ENCODE measurements around the gene TMIE.

The TMIE gene

DNA sequence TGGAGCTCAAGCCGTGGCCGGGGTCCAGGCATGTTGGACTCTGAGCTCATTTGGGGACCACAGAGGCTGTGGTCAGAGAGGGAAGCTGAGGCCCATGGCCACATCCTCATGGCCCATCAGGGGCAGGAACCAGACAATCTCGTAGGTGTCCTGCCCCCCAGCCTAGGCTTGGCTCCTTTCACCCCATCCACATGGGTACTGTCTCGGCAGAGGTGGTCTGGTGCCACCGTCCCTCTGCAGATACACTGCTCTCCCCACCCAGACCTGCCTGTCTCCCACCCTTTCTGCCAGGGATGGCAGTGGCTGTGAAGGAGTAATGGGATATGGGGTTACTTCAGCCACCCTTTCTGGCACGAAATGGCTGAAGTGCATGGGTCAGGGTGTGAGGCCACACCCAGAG, 8.5 kb downstream of the TMIE start:
- DNase-seq = no peak

DNA sequence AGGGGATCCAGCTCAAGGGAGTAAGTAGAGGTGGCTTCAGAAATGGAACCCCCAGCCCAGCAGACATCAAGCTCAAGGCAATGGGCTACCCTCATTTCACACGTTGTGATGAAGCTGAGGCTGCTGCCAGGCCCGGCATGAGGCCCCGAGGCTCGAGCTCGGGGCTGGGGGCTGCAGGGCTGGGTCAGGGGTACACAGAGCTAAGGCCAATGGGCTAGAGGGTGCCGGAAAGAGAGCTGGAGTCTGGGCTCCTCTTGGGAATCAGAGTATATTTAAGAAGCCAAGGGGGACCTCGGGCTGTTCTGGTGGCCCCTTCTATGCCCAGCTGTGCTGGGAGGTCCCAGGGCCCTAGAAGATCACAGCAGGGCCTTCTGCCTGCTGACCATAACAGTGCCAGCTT, 9.0 kb downstream of the TMIE start:
- DNase-seq = no peak

DNA sequence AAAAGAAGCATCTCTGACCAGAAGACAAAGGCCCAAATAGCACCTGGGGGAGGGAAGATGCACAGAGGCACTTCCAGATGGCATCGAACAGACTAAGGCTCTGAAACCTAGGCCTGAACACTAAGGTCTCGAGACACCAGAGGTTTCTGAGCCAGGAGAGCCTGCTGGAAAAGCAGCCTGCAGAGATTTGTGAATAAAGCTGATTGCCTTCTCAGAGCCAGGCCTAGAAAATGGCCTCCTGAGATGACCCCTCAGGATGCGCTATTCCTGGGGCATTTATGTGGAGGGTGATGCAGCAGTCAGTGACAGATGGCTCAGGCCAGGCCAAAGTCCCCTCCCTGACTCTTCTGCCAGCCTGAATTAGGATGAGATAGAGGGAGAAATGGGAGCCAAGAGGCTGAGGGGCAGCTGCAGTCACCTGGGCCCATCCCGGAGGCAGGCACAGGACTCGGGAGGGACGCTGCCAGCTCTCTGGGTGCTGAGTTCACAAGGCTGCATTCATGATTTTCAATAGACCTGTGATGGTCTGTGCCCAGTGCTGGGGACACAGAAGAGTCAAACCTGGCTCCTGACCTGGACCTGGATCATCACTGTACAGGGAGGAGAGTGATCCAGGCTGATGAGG, 9.6 kb downstream of the TMIE start:
- no peak for DNase-seq

DNA sequence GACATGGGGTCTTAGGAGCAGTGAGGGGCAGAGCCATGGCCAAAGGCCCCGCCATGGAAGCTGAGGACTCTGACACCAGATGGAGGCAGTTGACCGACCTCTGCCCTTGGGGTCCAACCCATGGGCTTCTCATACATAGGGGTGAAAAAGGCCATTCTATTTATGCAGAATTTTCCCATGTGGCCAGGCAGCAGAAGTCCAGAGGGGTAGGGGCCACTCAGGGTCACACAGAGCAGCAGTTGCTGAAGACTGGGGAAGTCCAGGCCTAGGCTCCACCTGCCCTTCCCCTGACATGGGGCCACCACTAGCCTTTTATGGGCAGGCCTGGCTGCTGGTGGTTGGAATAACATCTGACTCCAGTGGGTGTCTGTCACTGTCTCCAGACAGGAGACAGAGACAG, 10.1 kb downstream of the TMIE start:
- no peak for DNase-seq

DNA sequence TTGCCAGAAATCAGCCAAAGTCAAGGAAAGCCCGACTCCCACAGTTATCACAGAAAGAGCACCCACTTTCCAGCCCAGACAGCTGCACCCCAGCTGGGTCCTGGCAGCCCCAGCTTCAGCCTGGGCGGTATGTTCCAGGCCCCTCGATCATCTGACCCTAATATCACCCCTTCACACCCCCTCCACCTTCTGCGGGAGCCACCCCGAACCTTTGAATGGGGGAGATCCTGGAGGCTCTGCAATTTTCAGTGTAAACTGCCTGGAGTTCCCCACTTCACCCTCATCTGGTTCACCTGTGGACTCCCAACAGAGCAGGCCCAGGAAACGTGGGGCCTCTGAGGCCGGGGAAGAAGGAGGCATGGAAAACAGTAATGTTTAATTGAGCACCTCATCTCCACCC, 10.6 kb downstream of the TMIE start:
- DNase-seq = no peak

DNA sequence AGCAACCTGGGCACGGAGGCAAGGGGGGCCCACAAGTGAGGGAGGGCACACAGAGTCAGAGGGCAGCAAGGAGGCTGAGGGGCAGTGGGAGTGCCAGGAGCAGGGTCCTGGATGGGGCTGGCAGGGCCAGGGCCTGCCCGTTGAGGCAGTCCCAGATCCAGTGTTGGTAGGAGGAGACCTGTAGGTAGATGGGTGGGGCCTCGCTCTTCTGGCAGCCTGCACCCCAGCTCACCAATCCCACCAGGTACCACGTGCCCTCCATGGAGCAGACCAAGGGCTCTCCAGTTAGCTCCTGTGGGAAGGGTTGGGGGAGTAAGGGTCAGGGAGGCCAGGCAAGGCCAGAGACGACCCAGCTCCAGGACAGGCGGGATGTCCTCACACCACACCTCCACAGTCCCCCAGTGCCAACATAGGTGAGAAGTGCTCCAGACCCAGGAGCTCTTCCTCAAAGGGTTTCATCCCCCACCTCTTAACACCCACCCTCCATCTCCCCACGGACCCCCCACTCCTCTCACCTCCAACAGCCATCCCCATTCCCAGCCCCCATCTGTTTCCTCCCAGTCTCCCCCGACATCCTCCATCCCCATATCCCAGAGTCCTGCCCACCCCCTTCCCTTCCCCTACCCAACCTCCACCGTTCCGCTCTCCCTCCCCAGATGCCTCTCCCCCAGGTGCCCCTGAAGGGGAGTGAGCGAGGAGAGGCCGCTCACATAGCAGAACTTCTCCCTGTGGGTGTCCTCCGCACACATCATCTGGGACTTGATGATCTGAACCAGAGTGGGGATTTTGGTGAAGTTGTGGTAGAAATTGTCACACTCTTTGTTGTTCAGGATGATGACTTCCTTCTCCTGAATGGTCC, 11.2 kb downstream of the TMIE start:
- no peak for DNase-seq

DNA sequence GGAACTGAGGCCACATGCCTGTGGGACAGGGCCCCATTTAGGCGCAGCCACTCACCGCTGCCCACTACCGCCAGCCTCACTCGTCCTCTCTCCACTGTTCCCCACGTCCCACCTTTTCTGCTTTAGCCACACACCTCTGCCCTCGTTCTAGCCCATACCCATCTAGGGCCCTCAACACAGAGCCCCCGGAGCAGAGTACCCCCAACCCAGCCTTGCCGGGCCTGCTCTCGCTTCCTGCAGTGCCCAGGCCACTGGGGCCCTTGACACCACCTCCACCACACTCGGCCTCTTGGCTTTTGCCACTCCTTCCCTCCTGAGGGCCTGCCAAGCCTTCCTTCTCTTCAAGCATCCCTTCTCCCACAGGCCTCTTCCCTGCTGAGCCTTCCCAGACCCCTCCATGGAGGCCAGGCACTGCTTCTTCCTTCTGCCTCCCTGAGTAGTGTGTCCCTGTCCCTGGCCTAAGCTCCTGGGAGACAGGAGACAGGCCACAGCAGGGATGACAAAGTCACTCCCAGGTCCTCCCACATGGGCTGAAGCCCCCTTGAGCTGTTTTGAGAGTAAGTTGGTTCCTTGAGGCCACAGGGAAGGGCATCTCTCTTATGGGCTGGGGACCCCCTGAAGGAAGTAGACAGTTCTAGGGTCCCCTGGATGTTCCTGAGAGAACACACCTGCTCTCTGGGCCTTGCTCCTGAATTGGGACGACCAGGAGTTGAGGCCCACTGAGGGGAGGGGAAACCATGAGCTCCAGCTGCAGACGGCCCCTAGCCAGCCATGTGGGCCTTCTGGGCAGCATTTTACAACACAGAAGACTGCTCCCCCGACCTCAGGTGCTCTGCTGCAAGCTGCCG, 12.1 kb downstream of the TMIE start:
- DNase-seq = no peak

DNA sequence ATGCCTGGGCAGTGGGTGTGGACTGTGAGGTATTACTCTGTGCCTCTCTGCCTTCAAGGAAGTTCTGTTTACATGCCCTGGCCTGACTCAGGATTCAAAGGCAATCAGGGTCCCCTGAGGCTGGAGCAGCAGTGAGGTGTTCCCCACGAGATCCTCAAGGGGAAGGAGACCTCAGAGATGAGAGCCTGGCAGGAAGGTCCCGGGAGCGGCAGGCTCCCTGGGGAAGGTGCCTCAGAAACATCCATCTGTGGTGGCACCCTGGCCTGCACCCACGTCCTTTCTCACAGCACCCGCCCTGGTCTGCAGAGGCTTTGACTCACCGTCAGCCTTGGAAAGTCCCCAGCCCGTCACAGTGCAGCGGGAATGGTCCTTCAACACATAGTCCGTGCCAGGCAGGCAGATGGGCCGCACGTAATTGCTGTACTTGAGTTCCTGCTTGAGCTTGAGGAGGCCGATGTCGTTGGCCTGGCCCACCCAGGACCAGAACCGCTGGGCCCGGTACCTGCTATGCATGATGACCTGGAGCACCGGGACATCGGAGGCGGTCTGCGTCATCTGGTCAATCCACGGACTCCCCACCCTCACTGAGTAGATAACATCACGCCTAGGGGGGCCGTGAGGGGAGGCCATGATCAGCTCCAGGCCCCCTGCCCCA, 12.8 kb downstream of the TMIE start:
- DNase-seq = no peak

DNA sequence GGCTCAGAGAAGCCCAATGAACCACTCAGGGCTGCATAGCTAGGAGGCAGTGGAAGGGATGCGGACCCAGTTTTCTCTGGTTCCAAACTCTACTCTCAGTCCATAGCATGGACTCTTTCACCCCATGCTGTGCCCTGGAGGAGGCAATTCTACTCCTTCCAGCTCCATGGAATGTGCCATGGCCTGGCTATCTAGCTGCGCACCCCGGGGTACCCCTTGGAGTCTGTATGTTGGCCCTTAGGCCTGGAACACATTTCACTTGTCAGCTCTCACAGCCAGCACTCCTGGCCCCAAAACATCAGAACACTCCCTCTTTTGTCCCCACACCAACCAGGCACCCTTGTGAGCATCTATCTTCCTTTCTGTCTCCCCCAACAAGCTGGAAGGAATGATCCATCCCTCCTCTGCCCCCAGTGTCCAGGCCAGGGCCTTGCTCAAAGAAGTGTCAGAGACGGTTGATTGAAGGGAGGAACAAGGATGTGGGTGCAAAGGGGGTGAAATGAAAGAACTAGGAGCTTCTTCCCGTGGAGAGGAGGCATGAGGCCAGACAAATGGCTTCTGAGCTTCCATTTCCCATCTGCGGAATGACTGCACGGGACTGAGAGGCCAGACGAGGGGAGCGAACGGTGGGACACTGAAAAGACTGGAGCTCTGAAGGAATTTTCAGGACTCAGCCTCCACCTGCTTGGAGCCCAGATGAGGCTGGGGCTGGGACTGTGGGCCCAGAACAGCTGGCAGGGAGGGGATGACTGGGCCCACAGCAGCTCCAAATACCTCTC, 13.7 kb downstream of the TMIE start:
- no peak for DNase-seq

DNA sequence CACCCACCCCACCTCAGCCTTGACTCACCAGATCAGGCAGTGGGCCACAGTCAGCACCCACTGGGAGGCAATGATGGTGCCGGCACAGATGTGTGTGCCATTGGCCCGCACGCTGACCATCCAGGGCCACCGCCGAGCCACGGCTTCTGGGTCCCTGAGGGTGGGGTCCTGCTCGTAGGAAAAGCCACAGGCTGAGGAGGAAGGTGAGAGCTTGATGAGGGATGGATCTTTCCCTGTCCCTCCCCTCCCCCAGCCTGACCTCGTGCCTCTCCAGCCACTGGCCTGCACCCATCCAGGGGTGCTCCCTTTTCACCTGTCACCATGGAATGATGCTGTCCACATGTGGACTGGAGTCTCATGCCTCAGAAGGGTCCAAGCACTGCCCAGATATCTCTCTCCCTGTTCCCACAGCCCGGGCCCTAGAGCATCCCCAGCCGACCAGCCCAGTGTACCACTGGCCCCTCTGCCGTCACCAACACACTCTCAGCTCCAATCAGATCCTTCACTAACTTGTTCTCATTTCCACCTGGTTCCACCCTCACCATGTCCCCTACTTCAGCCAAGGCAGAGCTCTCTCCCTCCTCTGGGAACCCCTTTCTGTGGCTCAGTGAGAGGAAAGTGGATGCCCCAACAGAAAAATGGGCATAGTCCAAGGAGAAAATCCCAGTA, 14.4 kb downstream of the TMIE start:
- DNase-seq = no peak

DNA sequence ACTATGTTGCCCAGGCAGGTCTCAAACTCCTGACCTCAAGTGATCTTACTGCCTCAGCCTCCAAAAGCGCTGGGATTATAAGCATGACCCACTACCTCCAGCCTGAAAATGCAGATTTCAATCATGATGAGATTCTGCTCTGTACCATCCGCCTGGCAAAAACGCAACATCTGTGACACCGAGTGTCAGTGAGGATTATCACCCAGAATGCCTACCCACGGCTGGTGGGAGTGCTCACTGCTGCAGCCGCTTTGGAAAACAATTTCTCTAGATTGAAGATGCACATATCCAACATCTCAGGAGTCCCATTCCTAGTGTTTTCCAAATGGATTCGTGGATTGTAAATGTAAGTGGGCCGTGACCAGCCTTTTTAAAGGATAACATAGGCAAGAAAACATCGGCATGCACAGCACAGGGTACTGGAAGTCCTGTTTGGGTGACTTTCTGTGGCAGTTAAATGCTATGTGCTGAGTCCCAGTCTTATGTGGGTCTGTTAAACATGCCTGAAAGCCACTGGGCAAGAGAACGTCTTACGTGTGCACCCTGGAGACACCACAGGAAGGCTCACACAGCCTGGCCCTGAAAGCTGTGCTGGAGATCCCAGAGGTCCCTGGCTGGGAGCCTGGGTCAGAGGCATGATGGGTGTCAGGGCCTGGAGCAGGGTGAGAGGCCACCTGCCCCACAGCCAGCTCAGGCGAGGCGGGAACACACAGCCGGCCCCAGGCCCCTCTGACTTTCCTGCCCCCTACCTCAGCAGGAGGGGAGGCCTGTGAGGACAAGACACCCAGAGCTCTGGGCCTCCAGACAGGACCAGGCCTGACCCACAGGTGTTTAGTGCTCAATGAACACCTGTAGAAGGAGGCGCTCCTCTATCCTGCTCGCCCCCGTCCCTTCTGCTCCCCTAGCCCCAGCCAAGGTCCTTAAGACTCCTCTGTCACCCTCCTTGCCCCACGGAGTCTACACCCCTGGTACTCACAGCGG, 15.6 kb downstream of the TMIE start:
- no peak for DNase-seq

DNA sequence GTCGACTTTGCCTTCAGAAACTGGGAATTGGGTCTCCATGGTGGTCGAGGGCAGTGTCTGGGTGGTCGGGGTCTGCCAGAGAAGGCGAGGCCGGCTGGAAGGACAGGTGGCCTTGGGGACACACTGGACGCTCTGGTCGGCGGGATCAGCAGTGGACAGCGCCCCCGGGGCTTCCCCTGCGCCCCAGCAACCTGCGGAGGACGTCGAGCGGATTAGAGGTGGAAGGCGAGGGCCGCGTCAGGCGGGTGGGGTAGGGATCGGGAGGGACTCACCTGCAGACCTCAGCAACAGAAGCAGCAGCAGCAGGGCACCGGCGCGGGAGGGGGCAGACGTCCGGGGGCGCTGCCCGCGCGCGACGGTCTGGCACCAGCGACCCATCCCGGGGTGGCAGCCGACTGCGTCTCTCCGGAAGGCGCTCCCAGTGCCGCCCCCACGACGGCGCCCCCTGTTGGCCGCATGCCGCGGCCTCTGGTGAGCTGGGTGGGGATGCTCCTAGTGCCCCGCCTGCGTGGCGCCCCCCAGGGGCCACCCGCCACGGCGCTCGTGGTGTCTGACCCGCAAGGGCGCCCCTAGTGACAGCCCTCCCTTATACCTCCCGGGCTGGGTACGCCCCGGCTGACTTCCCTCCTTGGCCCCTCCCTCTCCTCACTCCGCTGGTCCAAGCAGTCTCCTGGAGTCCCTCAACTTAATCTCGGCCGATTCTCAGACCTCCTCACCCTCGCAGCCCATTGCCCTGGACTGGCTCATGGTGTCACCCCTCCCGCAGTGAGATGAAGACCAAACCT, 16.4 kb downstream of the TMIE start, which contains the start of gene PRSS50:
Gene PRSS50 (minus strand): TSS at position 423 of the 785 bp plus-strand sequence. CDS start 45 bp downstream, at position 378.
- no peak for DNase-seq

DNA sequence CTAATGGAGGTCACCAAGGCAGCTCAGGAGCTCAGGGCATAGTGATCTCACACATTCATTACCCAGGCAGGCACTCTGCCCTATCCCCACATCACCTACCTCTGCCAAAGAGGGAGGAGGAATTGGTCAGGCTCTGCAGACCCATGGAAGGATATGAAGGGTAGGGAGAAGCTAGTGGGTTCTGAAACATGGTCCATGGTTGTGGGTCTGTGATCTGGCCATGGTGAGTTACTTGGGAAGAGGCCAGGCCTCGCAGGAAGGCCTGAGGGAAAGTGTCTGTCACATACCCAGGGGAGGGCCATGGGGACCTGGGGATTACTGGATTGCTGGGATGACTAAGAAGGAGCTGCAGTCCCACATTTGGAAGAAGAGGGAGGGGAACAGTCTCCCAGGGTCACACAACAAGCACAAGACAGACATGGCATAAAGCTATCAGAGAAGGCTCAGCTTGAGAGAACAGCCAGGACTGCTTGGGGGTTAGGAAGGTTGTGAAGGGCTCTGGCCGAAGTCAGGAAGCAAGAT, 17.9 kb downstream of the TMIE start:
- no peak for DNase-seq

DNA sequence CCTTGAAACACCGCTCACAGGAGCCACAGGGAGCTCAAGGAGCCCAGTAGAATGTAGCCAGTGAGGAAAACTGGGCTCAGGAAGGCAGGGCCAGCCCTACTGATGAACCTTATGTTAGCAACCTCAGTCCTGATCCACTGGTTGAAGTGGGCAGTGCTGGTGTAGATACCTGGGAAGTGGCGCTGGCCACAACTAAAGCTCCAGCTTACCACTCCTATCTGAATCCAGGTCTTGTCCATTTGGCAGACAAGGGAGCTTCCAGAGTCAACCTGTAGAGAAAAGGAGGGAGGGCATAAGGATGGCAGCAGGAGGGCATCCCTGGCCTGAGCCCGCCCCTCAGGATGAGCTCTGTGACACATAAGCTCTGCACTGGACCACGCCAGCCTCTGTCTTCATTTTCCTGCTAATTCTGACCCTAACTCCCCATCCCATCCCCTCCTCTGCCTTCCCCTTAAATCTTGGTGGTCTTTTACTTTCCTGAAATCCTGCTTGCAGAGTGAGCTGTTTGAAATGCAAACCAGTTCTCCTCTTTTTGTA, 18.6 kb downstream of the TMIE start:
- DNase-seq = no peak

DNA sequence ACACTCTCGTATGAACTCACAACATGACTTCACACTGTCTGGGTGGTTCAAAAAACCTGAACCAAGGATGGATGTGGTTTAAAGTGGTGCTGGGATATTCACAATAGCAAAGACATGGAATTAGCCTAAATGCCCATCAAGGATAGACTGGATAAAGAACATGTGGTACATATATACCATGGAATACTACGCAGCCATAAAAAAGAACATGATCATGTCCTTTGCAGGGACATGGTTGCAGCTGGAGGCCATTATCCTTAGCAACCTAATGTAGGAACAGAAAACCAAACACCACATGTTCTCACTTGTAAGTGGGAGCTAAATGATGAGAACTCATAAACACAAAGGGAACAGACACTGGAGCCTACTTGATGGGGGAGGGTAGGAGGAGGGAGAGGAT, 19.8 kb downstream of the TMIE start:
- no peak for DNase-seq

DNA sequence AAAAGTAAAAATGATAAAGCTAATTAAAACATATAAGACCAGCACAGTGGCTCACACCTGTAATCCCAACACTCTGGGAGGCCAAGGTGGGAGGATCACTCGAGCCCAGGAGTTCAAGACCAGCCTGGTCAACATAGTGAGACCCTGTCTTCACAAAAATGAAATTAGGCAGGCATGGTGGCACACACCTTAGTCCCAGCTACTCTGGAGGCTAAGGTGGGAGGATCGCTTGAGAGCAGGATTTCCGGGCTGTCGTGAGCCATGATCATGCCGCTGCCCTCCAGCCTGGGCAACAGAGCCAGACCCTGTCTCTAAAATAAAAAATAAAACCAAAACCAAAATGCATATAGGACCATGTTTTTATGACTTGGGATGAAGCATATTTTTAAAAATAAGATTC, 21.3 kb downstream of the TMIE start:
- DNase-seq = no peak

DNA sequence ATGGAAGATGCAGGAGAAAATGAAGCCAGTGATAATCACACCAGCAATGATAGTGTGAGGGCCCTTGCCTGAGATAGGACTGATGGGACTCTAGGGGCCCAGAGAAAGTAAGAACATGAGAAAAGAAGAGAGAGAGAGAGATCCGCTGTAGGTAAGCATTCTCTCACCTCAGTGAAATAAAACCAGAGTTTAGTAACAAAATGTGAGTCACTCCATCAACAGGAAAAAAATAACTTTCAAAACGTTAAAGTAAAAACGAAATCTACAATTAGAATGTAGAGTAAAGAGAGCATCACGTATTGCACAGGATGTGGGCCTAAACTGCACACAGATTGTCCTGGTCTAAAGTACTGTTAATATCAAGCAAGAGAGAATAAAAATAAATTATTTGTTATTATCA, 23.2 kb downstream of the TMIE start:
- no peak for DNase-seq

DNA sequence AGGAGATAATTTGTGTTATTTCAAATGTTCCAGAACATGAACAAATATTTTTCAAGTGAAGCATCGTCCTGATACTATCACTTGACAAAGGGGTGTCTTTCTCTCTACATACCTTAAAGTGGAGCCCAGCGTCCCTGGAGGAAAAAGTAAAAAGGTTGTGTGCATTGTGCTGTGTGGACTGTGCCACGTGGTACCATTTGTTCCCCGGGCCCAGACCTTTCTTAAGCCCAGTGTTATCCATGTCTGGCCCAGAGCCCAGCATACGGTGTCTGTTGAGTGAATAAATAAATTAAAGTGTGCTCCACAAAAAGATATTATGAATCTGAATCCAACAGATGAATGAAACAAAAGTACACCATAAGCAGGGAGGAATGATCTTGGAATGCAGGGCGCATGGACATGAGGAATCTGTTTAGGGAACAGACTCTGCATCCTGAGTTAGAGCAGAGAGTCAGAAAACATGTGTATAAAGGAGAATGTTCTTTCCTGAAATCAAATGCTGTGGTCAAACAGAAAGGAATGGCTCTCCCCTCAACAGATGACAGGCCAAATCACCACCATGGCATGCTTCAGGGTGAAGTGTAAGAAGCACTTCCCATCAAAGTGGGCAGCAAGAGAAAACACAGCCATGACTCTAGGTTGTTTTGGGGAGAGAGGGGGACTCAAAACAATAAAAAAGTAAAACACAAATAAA, 24.6 kb downstream of the TMIE start:
- DNase-seq = no peak

Data from left hindlimb (tissue), 1 donor.